Lower lobe of right lung (tissue), 2 donors: ENCODE results near the gene LMBRD1. TPM values are rescaled to one million over a fixed set of nuclear protein-coding genes. Genes with fewer than 3 reads are reported as not detected.

Experiments used
- ATAC-seq, 2 donors: fragments of 200-7000 bp; cut with Tn5 transposase; one replicate each; pipeline ENCODE4 v1.9.1; 2020 to 2022; ENCODE audit warnings: mild to moderate bottlenecking in 2 of 2, moderate library complexity in 2 of 2
- DNase-seq: peaks from one replicate; pipeline ENCODE4 v3.0.0-alpha.2; 2020
- H3K27ac ChIP-seq: fragments of 200-600 bp; one replicate; pipeline ENCODE4 v1.8.0; 2022
- H3K27me3 ChIP-seq: fragments of 200-600 bp; one replicate; pipeline ENCODE4 v1.8.0; 2022; ENCODE audit warnings: low read depth
- H3K36me3 ChIP-seq: fragments of 200-600 bp; one replicate; pipeline ENCODE4 v1.8.0; 2022; ENCODE audit warnings: mild to moderate bottlenecking
- H3K4me1 ChIP-seq: fragments of 200-600 bp; one replicate; pipeline ENCODE4 v1.8.0; 2022
- H3K4me3 ChIP-seq: fragments of 200-600 bp; one replicate; pipeline ENCODE4 v1.8.0; 2022; ENCODE audit warnings: mild to moderate bottlenecking
- H3K9me3 ChIP-seq: fragments of 200-600 bp; one replicate; pipeline ENCODE4 v1.8.0; 2022
- CTCF ChIP-seq: fragments of 200-600 bp; IDR thresholded peaks from one replicate; pipeline ENCODE4 v1.8.0; 2022; ENCODE audit warnings: antibody characterized with exemption, mild to moderate bottlenecking
- intact Hi-C: fragments of 100-400 bp; cut with DNase I; formaldehyde crosslinking; loops from one replicate; pipeline ENCODE4 v1.11.0; 2022
- total RNA-seq: library from RNA; stranded (reverse); fragmentation: NEBNext Ultra II Directional; extraction: Animal tissue kit (Norgen Biotek cat#: 25700); gene quantifications from one replicate; pipeline ENCODE4 v1.2.1, GENCODE V29; 2021
- donor health status: DM: no; HTN: yes; CAD: no; lungs with severe emphysema.

Gene LMBRD1
- total RNA-seq, 1 donor from 2014 or later: 68.0 TPM

- H3K9me3 ChIP-seq: no peaks in the 10 kb centered on the region
- no peak for TF ChIP-seq CTCF
- no peak for ATAC-seq
- intact Hi-C loops: no loop called here
- H3K36me3 ChIP-seq: no peaks in the 10 kb centered on the region
- H3K27ac ChIP-seq: no peak overlapping the region
- H3K27me3 ChIP-seq: no peaks in the 10 kb centered on the region
- H3K4me1 ChIP-seq: no peaks in the 10 kb centered on the region
- no peak for DNase-seq
- no peak overlapping the region for H3K4me3 ChIP-seq
Measured at GRCh38 chr6:69664551-69664950, 132.3 kb downstream of the LMBRD1 start.

GRCh38 chr6:69663215-69663614, 133.6 kb downstream of the LMBRD1 start:
- Histone ChIP-seq H3K9me3 (no peaks in the 10 kb centered on the region), H3K36me3 (no peaks in the 10 kb centered on the region), H3K27me3 (no peaks in the 10 kb centered on the region), H3K27ac (no peak overlapping the region), H3K4me1 (no peaks in the 10 kb centered on the region), H3K4me3 (no peak overlapping the region)
- intact Hi-C loops: no loop called here
- DNase-seq (no peak), ATAC-seq (no peak)
- TF ChIP-seq CTCF: no peak

GRCh38 chr6:69650703-69651102, 146.1 kb downstream of the LMBRD1 start:
- no peaks in the 10 kb centered on the region for H3K27me3 ChIP-seq
- intact Hi-C loops: no loop called here
- no peak for TF ChIP-seq CTCF
- H3K36me3 ChIP-seq: no peaks in the 10 kb centered on the region
- H3K27ac ChIP-seq: no peak overlapping the region
- no peaks in the 10 kb centered on the region for H3K4me1 ChIP-seq
- no peak overlapping the region for H3K4me3 ChIP-seq
- ATAC-seq (no peak), DNase-seq (no peak)
- H3K9me3 ChIP-seq: no peaks in the 10 kb centered on the region

GRCh38 chr6:69647726-69648125, 149.1 kb downstream of the LMBRD1 start:
- Histone ChIP-seq H3K4me3 (no peak overlapping the region), H3K4me1 (no peaks in the 10 kb centered on the region), H3K36me3 (no peaks in the 10 kb centered on the region), H3K27me3 (no peaks in the 10 kb centered on the region), H3K9me3 (no peaks in the 10 kb centered on the region), H3K27ac (no peak overlapping the region)
- intact Hi-C loops: no loop called here
- no peak for TF ChIP-seq CTCF
- no peak for DNase-seq
- peak in 1 of 2 donors; percentile 55 for ATAC-seq

- Histone ChIP-seq H3K27me3 (no peaks in the 10 kb centered on the region), H3K4me1 (no peaks in the 10 kb centered on the region), H3K36me3 (no peaks in the 10 kb centered on the region), H3K9me3 (no peaks in the 10 kb centered on the region), H3K4me3 (no peak overlapping the region), H3K27ac (no peak overlapping the region)
- TF ChIP-seq CTCF: no peak
- DNase-seq (no peak), ATAC-seq (no peak)
- intact Hi-C loops: no loop called here
Measured at GRCh38 chr6:69643688-69644087, 153.1 kb downstream of the LMBRD1 start.

GRCh38 chr6:69632932-69633331, 163.9 kb downstream of the LMBRD1 start:
- H3K27me3 ChIP-seq: no peaks in the 10 kb centered on the region
- H3K4me1 ChIP-seq: no peaks in the 10 kb centered on the region
- no peak overlapping the region for H3K27ac ChIP-seq
- DNase-seq (no peak), ATAC-seq (no peak)
- TF ChIP-seq CTCF: no peak
- H3K36me3 ChIP-seq: no peaks in the 10 kb centered on the region
- no peaks in the 10 kb centered on the region for H3K9me3 ChIP-seq
- no peak overlapping the region for H3K4me3 ChIP-seq
- intact Hi-C loops: no loop called here
